ENCODE data around the gene HBA1. TPM values are rescaled to one million over a fixed set of nuclear protein-coding genes. Genes with fewer than 3 reads are reported as not detected.
"Not testable (repeated sequence)": the region's sequence is repeated elsewhere in the genome, so short reads cannot be mapped to it uniquely, and the experiment has no call there.

The HBA1 gene
- polyA plus RNA-seq, 1 donor from 2014 or later, result not detected

DNA sequence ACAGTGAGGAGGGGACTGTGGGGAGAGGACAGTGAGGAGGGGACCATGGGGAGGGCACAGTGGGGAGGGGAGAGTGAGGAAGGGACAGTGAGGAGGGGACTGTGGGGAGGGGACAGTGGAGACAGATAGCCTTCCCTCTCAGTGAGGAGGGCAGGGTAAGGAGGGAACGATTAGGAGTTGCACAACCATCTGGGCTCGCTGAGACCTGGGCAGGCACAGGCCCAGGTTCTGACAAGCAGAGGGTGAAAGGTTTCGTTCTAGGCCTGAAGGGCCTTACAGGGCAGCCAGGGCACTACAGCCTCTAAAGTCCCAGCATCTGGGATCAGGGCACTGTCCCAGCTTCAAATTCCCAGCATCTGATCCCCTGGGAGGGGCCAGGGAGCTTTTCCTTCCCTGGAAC lies 12.8 kb upstream of the HBA1 start:
- not testable (repeated sequence) for H3K9me2 ChIP-seq (ENCODE audit: insufficient read depth, low read length); H3F3A ChIP-seq (ENCODE audit: insufficient read depth, low read length, poor library complexity, severe bottlenecking); H2AFZ ChIP-seq (ENCODE audit: low read depth, low read length); H4K20me1 ChIP-seq (ENCODE audit: insufficient read depth); H3K4me2 ChIP-seq (ENCODE audit: low read length); H3K36me3 ChIP-seq (ENCODE audit: insufficient read depth, low read length); H3K9me3 ChIP-seq (ENCODE audit: low read length); H3K79me2 ChIP-seq (replicated peaks; ENCODE audit: insufficient read depth, low read length); H3K4me3 ChIP-seq (ENCODE audit: low read length); H3K9ac ChIP-seq (ENCODE audit: low read length); H3K27ac ChIP-seq (ENCODE audit: low read length)
- peaks cover 66% of the 10 kb centered on the region for H3K27me3 ChIP-seq (ENCODE audit: insufficient read depth, low read depth, low read length)

DNA sequence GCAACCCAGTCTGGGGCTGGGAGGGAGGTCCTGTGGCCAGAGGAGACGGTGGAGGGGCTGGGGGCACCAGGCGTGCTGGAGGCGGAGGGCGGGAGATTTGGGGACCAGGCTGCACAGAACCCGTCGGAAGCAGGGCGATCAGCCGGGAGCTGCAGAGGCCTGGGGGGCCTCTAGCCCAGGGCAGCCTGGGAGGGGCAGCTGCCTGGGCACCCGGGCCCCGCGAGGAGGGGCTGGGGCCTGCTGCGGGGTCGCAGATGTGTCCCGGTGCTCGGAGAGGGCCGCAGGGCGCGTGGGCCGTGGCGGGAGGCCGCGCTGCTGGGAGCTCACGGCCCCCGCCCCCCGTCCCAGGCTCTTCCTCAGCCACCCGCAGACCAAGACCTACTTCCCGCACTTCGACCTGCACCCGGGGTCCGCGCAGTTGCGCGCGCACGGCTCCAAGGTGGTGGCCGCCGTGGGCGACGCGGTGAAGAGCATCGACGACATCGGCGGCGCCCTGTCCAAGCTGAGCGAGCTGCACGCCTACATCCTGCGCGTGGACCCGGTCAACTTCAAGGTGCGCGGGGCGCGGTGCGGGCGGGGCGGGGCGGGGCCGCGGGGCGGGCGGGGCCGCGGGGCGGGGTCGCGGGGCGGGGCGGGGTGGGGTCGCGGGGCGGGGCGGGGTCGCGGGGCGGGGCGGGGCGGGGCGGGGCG lies 12.2 kb upstream of the HBA1 start:
- not testable (repeated sequence) for H3F3A ChIP-seq (ENCODE audit: insufficient read depth, low read length, poor library complexity, severe bottlenecking); H4K20me1 ChIP-seq (ENCODE audit: insufficient read depth); H3K27ac ChIP-seq (ENCODE audit: low read length); H2AFZ ChIP-seq (ENCODE audit: low read depth, low read length); H3K9ac ChIP-seq (ENCODE audit: low read length); H3K9me3 ChIP-seq (ENCODE audit: low read length); H3K4me2 ChIP-seq (ENCODE audit: low read length); H3K4me3 ChIP-seq (ENCODE audit: low read length); H3K9me2 ChIP-seq (ENCODE audit: insufficient read depth, low read length); H3K36me3 ChIP-seq (ENCODE audit: insufficient read depth, low read length); H3K79me2 ChIP-seq (replicated peaks; ENCODE audit: insufficient read depth, low read length)
- peaks cover 68% of the 10 kb centered on the region for H3K27me3 ChIP-seq (ENCODE audit: insufficient read depth, low read depth, low read length)

DNA sequence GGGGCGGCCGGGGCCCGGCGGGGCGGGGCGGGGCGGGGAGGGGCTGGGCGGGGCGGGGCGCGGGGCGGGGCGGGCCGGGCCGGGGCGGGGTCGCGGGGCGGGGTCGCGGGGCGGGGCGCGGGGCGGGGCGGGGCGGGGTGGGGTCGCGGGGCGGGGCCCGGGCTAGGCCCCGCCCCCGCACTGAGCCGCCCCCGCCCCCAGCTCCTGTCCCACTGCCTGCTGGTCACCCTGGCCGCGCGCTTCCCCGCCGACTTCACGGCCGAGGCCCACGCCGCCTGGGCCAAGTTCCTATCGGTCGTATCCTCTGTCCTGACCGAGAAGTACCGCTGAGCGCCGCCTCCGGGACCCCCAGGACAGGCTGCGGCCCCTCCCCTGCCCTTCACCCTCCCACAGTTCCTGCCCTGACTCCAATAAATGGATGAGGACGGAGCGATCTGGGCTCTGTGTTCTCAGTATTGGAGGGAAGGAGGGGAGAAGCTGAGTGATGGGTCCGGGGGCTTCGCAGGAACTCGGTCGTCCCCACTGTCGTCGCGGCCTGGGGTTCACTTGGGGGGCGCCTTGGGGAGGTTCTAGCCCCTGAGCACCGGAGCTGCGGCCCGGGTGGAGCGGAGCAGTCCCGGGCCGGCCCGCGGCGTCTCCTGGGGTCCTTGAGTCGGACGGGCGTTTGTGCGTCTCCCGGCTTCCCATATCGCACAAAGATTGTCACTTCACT lies 11.5 kb upstream of the HBA1 start:
- no peak overlapping the region for H2AFZ ChIP-seq (ENCODE audit: low read depth, low read length)
- H3K36me3 ChIP-seq (ENCODE audit: insufficient read depth, low read length), result no peaks in the 10 kb centered on the region
- H3K4me3 ChIP-seq (ENCODE audit: low read length), result peak overlapping the region; percentile 56
- H3K9me3 ChIP-seq (ENCODE audit: low read length), result no peaks in the 10 kb centered on the region
- no peak overlapping the region for H3K27ac ChIP-seq (ENCODE audit: low read length)
- H3K9me2 ChIP-seq (ENCODE audit: insufficient read depth, low read length), result no peaks in the 10 kb centered on the region
- TF ChIP-seq, protein P1, sequence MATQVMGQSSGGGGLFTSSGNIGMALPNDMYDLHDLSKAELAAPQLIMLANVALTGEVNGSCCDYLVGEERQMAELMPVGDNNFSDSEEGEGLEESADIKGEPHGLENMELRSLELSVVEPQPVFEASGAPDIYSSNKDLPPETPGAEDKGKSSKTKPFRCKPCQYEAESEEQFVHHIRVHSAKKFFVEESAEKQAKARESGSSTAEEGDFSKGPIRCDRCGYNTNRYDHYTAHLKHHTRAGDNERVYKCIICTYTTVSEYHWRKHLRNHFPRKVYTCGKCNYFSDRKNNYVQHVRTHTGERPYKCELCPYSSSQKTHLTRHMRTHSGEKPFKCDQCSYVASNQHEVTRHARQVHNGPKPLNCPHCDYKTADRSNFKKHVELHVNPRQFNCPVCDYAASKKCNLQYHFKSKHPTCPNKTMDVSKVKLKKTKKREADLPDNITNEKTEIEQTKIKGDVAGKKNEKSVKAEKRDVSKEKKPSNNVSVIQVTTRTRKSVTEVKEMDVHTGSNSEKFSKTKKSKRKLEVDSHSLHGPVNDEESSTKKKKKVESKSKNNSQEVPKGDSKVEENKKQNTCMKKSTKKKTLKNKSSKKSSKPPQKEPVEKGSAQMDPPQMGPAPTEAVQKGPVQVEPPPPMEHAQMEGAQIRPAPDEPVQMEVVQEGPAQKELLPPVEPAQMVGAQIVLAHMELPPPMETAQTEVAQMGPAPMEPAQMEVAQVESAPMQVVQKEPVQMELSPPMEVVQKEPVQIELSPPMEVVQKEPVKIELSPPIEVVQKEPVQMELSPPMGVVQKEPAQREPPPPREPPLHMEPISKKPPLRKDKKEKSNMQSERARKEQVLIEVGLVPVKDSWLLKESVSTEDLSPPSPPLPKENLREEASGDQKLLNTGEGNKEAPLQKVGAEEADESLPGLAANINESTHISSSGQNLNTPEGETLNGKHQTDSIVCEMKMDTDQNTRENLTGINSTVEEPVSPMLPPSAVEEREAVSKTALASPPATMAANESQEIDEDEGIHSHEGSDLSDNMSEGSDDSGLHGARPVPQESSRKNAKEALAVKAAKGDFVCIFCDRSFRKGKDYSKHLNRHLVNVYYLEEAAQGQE (IDR thresholded peaks at IDR 0.05; ENCODE audit: borderline replicate concordance), result no peak
- TF ChIP-seq MXI1 (conservative IDR thresholded peaks at IDR 0.05; ENCODE audit: poor library complexity, severe bottlenecking) (no peak), EP300 (conservative IDR thresholded peaks at IDR 0.05; ENCODE audit: poor library complexity, severe bottlenecking) (no peak), EZH2 (IDR thresholded peaks at IDR 0.05; ENCODE audit: borderline replicate concordance, insufficient read depth, low read length, poor library complexity, severe bottlenecking) (no peak), POLR2AphosphoS5 (IDR thresholded peaks at IDR 0.05) (no peak), TAF1 (IDR thresholded peaks at IDR 0.05; ENCODE audit: low read depth) (no peak), SMC3 (conservative IDR thresholded peaks at IDR 0.05; ENCODE audit: poor library complexity) (no peak), RAD21 (conservative IDR thresholded peaks at IDR 0.05) (no peak)
- TF ChIP-seq, protein P2, sequence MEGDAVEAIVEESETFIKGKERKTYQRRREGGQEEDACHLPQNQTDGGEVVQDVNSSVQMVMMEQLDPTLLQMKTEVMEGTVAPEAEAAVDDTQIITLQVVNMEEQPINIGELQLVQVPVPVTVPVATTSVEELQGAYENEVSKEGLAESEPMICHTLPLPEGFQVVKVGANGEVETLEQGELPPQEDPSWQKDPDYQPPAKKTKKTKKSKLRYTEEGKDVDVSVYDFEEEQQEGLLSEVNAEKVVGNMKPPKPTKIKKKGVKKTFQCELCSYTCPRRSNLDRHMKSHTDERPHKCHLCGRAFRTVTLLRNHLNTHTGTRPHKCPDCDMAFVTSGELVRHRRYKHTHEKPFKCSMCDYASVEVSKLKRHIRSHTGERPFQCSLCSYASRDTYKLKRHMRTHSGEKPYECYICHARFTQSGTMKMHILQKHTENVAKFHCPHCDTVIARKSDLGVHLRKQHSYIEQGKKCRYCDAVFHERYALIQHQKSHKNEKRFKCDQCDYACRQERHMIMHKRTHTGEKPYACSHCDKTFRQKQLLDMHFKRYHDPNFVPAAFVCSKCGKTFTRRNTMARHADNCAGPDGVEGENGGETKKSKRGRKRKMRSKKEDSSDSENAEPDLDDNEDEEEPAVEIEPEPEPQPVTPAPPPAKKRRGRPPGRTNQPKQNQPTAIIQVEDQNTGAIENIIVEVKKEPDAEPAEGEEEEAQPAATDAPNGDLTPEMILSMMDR (IDR thresholded peaks at IDR 0.05; ENCODE audit: poor library complexity, severe bottlenecking), result no peak
- H3F3A ChIP-seq (ENCODE audit: insufficient read depth, low read length, poor library complexity, severe bottlenecking), result no peaks in the 10 kb centered on the region
- H3K79me2 ChIP-seq (replicated peaks; ENCODE audit: insufficient read depth, low read length), result no peaks in the 10 kb centered on the region
- no peaks in the 10 kb centered on the region for H4K20me1 ChIP-seq (ENCODE audit: insufficient read depth)
- H3K4me2 ChIP-seq (ENCODE audit: low read length), result no peak overlapping the region
- H3K27me3 ChIP-seq (ENCODE audit: insufficient read depth, low read depth, low read length), result peaks cover 67% of the 10 kb centered on the region
- H3K9ac ChIP-seq (ENCODE audit: low read length), result no peak overlapping the region

Data from neural cell (in vitro differentiated cells).